Measurements from ENCODE around the gene PRDM16. TPM values are rescaled to one million over a fixed set of nuclear protein-coding genes. Genes with fewer than 3 reads are reported as not detected.

The PRDM16 gene
- total RNA-seq, 1 experiment from 2014 or later: 22.3 TPM

DNA sequence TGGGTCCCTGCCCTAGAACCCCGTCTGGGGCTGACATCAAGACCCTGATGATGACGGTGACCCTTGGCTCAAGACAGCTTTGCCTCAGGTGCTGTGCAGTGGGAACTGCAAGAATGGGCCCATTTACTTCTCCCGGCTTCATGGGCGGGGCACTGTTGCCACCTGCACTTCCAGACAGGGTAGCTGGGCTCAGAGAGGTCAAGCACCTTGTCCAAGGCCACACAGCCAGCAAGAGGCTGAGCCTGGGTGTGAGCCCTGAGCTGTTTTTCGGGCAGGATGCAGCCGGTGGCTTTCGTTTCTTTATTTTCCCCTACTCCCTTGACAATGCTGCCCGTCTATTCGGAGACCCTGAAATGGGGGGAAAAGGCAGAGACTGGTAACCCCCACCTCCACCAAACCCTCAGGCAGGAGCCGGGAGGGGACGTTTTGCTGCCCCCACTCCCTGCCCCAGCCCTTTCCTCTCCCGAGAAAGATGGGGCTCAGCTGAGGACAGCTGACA, 91.7 kb downstream of the PRDM16 start:
- DNase-seq (ENCODE audit: low read depth, low spot score): no peak
- TF ChIP-seq TCF7L2 (IDR thresholded peaks at IDR 0.05; ENCODE audit: low read depth, low read length) (no peak), SIN3A (IDR thresholded peaks at IDR 0.05; ENCODE audit: borderline replicate concordance, insufficient read depth, low read depth, low read length) (no peak), POLR2AphosphoS5 (IDR thresholded peaks at IDR 0.05; ENCODE audit: low read depth, low read length) (no peak)
- TF ChIP-seq, protein P1, sequence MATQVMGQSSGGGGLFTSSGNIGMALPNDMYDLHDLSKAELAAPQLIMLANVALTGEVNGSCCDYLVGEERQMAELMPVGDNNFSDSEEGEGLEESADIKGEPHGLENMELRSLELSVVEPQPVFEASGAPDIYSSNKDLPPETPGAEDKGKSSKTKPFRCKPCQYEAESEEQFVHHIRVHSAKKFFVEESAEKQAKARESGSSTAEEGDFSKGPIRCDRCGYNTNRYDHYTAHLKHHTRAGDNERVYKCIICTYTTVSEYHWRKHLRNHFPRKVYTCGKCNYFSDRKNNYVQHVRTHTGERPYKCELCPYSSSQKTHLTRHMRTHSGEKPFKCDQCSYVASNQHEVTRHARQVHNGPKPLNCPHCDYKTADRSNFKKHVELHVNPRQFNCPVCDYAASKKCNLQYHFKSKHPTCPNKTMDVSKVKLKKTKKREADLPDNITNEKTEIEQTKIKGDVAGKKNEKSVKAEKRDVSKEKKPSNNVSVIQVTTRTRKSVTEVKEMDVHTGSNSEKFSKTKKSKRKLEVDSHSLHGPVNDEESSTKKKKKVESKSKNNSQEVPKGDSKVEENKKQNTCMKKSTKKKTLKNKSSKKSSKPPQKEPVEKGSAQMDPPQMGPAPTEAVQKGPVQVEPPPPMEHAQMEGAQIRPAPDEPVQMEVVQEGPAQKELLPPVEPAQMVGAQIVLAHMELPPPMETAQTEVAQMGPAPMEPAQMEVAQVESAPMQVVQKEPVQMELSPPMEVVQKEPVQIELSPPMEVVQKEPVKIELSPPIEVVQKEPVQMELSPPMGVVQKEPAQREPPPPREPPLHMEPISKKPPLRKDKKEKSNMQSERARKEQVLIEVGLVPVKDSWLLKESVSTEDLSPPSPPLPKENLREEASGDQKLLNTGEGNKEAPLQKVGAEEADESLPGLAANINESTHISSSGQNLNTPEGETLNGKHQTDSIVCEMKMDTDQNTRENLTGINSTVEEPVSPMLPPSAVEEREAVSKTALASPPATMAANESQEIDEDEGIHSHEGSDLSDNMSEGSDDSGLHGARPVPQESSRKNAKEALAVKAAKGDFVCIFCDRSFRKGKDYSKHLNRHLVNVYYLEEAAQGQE (IDR thresholded peaks at IDR 0.05; ENCODE audit: insufficient read depth in 1 of 2, low read depth in 2 of 2, low read length in 1 of 2): no peak
- no TSS peak for BruUV-seq (replicated peaks)
- in situ Hi-C loops (cut with HindIII; ENCODE audit: low pct_unique_long_range_greater_than_20kb, low sequenced_read_pairs): no loop called here
- Histone ChIP-seq H3K9me3 (ENCODE audit: control insufficient read depth, insufficient read depth, low read depth, low read length) (no peaks in the 10 kb centered on the region), H3K36me3 (ENCODE audit: control insufficient read depth, insufficient read depth, low read length) (no peaks in the 10 kb centered on the region), H3K4me1 (ENCODE audit: control insufficient read depth, insufficient read depth, low read length) (no peaks in the 10 kb centered on the region), H3K27me3 (ENCODE audit: control insufficient read depth, insufficient read depth, low read length) (no peaks in the 10 kb centered on the region), H3K4me3 (ENCODE audit: low read depth in 2 of 2, low read length in 2 of 2) (no peak overlapping the region), H3K27ac (ENCODE audit: low read length) (no peak overlapping the region)
- intact Hi-C loops (cut with micrococcal nuclease; ENCODE audit: unreplicated experiment): no loop called here
- POLR2A ChIA-PET: no interaction called here
- CTCF ChIA-PET: no interaction called here
- no peak for ATAC-seq

DNA sequence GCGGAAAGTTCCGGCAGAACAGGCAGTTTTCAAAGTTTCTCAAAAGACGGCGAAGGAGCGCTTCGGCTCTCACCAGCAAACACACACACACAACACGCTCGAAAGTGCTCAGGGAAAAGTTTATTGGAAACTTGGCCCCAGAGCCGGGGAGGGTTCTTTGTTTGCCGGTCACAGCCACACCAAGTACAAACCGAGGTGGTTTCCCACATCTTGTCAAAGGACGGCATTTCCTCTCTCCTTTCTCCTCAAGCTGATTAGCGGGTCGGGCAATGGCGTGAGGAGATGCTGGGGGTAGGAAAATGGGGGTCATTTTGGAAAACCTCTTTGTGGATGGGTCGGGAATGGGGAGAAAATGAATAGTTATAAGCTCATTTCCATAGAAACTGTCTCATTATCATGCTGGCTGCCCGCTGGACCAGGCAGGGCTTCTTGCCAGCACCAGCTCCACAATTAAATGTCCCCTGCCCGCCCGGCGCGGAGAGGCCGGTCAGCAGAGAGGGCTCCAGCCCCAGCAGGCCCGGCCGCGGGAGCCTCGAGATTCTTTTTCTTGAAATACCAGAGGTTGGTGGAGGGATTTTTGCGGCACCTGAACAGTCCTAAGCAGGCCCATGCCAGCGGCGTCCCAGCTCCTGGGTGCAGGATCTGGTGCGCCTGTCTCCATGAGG, 92.3 kb downstream of the PRDM16 start:
- CTCF ChIA-PET: no interaction called here
- DNase-seq (ENCODE audit: low read depth, low spot score): no peak
- Histone ChIP-seq H3K4me1 (ENCODE audit: control insufficient read depth, insufficient read depth, low read length) (no peaks in the 10 kb centered on the region), H3K9me3 (ENCODE audit: control insufficient read depth, insufficient read depth, low read depth, low read length) (no peaks in the 10 kb centered on the region), H3K4me3 (ENCODE audit: low read depth in 2 of 2, low read length in 2 of 2) (no peak overlapping the region), H3K27ac (ENCODE audit: low read length) (no peak overlapping the region), H3K27me3 (ENCODE audit: control insufficient read depth, insufficient read depth, low read length) (no peaks in the 10 kb centered on the region), H3K36me3 (ENCODE audit: control insufficient read depth, insufficient read depth, low read length) (no peaks in the 10 kb centered on the region)
- in situ Hi-C loops (cut with HindIII; ENCODE audit: low pct_unique_long_range_greater_than_20kb, low sequenced_read_pairs): no loop called here
- intact Hi-C loops (cut with micrococcal nuclease; ENCODE audit: unreplicated experiment): no loop called here
- TF ChIP-seq, protein P2, sequence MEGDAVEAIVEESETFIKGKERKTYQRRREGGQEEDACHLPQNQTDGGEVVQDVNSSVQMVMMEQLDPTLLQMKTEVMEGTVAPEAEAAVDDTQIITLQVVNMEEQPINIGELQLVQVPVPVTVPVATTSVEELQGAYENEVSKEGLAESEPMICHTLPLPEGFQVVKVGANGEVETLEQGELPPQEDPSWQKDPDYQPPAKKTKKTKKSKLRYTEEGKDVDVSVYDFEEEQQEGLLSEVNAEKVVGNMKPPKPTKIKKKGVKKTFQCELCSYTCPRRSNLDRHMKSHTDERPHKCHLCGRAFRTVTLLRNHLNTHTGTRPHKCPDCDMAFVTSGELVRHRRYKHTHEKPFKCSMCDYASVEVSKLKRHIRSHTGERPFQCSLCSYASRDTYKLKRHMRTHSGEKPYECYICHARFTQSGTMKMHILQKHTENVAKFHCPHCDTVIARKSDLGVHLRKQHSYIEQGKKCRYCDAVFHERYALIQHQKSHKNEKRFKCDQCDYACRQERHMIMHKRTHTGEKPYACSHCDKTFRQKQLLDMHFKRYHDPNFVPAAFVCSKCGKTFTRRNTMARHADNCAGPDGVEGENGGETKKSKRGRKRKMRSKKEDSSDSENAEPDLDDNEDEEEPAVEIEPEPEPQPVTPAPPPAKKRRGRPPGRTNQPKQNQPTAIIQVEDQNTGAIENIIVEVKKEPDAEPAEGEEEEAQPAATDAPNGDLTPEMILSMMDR (IDR thresholded peaks at IDR 0.05): no peak
- no peak for TF ChIP-seq SIN3A (IDR thresholded peaks at IDR 0.05; ENCODE audit: borderline replicate concordance, insufficient read depth, low read depth, low read length)
- TF ChIP-seq, protein P1 (IDR thresholded peaks at IDR 0.05; ENCODE audit: insufficient read depth in 1 of 2, low read depth in 2 of 2, low read length in 1 of 2): no peak
- no peak for TF ChIP-seq TCF7L2 (IDR thresholded peaks at IDR 0.05; ENCODE audit: low read depth, low read length)
- TF ChIP-seq POLR2AphosphoS5 (IDR thresholded peaks at IDR 0.05; ENCODE audit: low read depth, low read length): no peak
- POLR2A ChIA-PET: no interaction called here
- BruUV-seq (replicated peaks): no TSS peak
- ATAC-seq: no peak
